GM12891 (cell line): ENCODE measurements around the gene ECE2.

Experiments
- POLR2A ChIP-seq: IDR thresholded peaks from 2 replicates; pipeline ENCODE4 v1.6.1; 2011; ENCODE audit warnings: low read depth, low read length, control low read depth
- POLR2AphosphoS5 ChIP-seq: IDR thresholded peaks from 2 replicates; pipeline ENCODE4 v1.6.1; 2011; ENCODE audit warnings: low read depth, low read length, control low read depth
- TAF1 ChIP-seq: IDR thresholded peaks from 2 replicates; pipeline ENCODE4 v1.6.1; 2011; ENCODE audit warnings: low read depth, low read length, control low read depth

GRCh38 chr3:184315871-184316661 lies 40.2 kb downstream of the ECE2 start:
- TF ChIP-seq TAF1 (no peak), POLR2A (no peak), POLR2AphosphoS5 (no peak)
